Measurements from ENCODE around the gene LDLRAD3.

DNA sequence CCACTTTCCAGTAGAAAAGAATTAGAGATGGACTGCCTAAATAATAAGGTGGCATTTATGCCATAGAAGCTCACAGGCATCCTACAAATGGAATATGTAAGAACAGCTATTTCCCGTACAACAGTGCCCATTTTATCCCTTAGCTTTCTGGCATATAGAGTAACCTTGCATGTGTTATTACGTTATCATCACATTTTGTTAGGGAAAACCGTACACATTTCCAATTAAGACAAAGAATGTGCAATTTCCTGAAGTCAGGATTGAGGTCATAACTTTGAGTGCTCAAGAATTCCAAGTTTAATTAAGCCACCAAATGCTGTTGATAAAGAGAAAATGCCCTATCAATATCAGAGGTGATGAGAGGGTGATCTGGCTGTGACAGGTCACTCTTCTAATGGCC is 58.9 kb downstream of the LDLRAD3 start:
- TF ChIP-seq, protein P1, sequence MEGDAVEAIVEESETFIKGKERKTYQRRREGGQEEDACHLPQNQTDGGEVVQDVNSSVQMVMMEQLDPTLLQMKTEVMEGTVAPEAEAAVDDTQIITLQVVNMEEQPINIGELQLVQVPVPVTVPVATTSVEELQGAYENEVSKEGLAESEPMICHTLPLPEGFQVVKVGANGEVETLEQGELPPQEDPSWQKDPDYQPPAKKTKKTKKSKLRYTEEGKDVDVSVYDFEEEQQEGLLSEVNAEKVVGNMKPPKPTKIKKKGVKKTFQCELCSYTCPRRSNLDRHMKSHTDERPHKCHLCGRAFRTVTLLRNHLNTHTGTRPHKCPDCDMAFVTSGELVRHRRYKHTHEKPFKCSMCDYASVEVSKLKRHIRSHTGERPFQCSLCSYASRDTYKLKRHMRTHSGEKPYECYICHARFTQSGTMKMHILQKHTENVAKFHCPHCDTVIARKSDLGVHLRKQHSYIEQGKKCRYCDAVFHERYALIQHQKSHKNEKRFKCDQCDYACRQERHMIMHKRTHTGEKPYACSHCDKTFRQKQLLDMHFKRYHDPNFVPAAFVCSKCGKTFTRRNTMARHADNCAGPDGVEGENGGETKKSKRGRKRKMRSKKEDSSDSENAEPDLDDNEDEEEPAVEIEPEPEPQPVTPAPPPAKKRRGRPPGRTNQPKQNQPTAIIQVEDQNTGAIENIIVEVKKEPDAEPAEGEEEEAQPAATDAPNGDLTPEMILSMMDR (IDR thresholded peaks at IDR 0.05 in 8 of 11, conservative IDR thresholded peaks at IDR 0.05 in 3 of 11), result no peak
- TF ChIP-seq POLR2A (IDR thresholded peaks at IDR 0.05) (no peak), POLR2AphosphoS5 (IDR thresholded peaks at IDR 0.05) (no peak)

Measured in spleen (tissue), 7 donors.